HepG2 (cell line): ENCODE measurements around the gene DAD1.

ENCODE experiments used
- CHD2 ChIP-seq: IDR thresholded peaks from 2 replicates; pipeline ENCODE4 v1.6.1; 2011; ENCODE audit warnings: low read depth, low read length, improper control_type of control experiment
- JUND ChIP-seq: sonication (generic); formaldehyde crosslinking; IDR thresholded peaks from 2 replicates; pipeline ENCODE4 v1.8.0; 2022; ENCODE audit warnings: mild to moderate bottlenecking, missing genetic modification reagents
- MEIS1 ChIP-seq: sonication (generic); formaldehyde crosslinking; IDR thresholded peaks from 2 replicates; pipeline ENCODE4 v1.9.0; 2021; ENCODE audit warnings: mild to moderate bottlenecking, missing genetic modification reagents, moderate library complexity, borderline replicate concordance
- PREB ChIP-seq: sonication (generic); formaldehyde crosslinking; IDR thresholded peaks from 2 replicates; pipeline ENCODE4 v1.4.0; 2020; ENCODE audit warnings: missing genetic modification reagents
- ZKSCAN8 ChIP-seq: IDR thresholded peaks from 2 replicates; pipeline ENCODE4 v1.6.1; 2016; ENCODE audit warnings: borderline replicate concordance, missing genetic modification reagents, missing compliant biosample characterization

- TF ChIP-seq MEIS1 (CRISPR knock-in tag), result no peak
- no peak for TF ChIP-seq CHD2
- no peak for TF ChIP-seq ZKSCAN8
- no peak for TF ChIP-seq PREB (CRISPR knock-in tag)
- TF ChIP-seq JUND (CRISPR knock-in tag), result no peak
Measured at GRCh38 chr14:22534547-22534946, 54.5 kb downstream of the DAD1 start.
